ENCODE measurements around the gene VTCN1.
"Not testable (repeated sequence)": the region's sequence is repeated elsewhere in the genome, so short reads cannot be mapped to it uniquely, and the experiment has no call there.

Gene VTCN1

GRCh38 chr1:117121589-117122329 lies 89.0 kb downstream of the VTCN1 start, which contains the start of gene TRIM45:
TRIM45 (minus strand) TSS chr1:117121749; CDS start chr1:117121201, 548 bp downstream.
- peak; percentile 93 for DNase-seq

- DNase-seq, result no peak
These were observed 89.7 kb downstream of the VTCN1 start for GRCh38 chr1:117120774-117121588.

- DNase-seq, result not testable (repeated sequence)
These were observed 91.6 kb downstream of the VTCN1 start for GRCh38 chr1:117119144-117119543.

- no peak for DNase-seq
These were observed 92.6 kb downstream of the VTCN1 start for GRCh38 chr1:117118137-117118536.

GRCh38 chr1:117117697-117118096 lies 93.0 kb downstream of the VTCN1 start:
- no peak for DNase-seq

- DNase-seq, result no peak
These were observed 94.0 kb downstream of the VTCN1 start for GRCh38 chr1:117116784-117117130.

GRCh38 chr1:117116090-117116783 lies 94.5 kb downstream of the VTCN1 start:
- DNase-seq, result no peak

GRCh38 chr1:117114877-117115276 lies 95.8 kb downstream of the VTCN1 start:
- DNase-seq, result no peak

- DNase-seq, result no peak
These were observed 97.5 kb downstream of the VTCN1 start for GRCh38 chr1:117113199-117113598.

GRCh38 chr1:117112047-117112717 lies 98.5 kb downstream of the VTCN1 start:
- DNase-seq, result no peak

GRCh38 chr1:117110774-117111173 lies 100.0 kb downstream of the VTCN1 start:
- DNase-seq, result no peak

- DNase-seq, result no peak
These were observed 103.4 kb downstream of the VTCN1 start for GRCh38 chr1:117107364-117107763.

GRCh38 chr1:117106478-117106877 lies 104.2 kb downstream of the VTCN1 start:
- DNase-seq, result no peak

GRCh38 chr1:117105722-117106121 lies 105.0 kb downstream of the VTCN1 start:
- DNase-seq, result no peak

GRCh38 chr1:117104986-117105385 lies 105.7 kb downstream of the VTCN1 start:
- no peak for DNase-seq

- not testable (repeated sequence) for DNase-seq
These were observed 108.9 kb downstream of the VTCN1 start for GRCh38 chr1:117101858-117102257.

GRCh38 chr1:117101334-117101733 lies 109.4 kb downstream of the VTCN1 start:
- no peak for DNase-seq

GRCh38 chr1:117098287-117098890 lies 112.3 kb downstream of the VTCN1 start:
- no peak for DNase-seq

GRCh38 chr1:117097443-117097842 lies 113.3 kb downstream of the VTCN1 start:
- DNase-seq, result peak; percentile 25

GRCh38 chr1:117096951-117097408 lies 113.7 kb downstream of the VTCN1 start:
- no peak for DNase-seq

- DNase-seq, result no peak
These were observed 115.7 kb downstream of the VTCN1 start for GRCh38 chr1:117094841-117095604.
